ENCODE results near the gene IRF2BP2. TPM values are rescaled to one million over a fixed set of nuclear protein-coding genes. Genes with fewer than 3 reads are reported as not detected.

IRF2BP2 gene
- total RNA-seq, 1 experiment from 2014 or later, result 122 TPM

DNA sequence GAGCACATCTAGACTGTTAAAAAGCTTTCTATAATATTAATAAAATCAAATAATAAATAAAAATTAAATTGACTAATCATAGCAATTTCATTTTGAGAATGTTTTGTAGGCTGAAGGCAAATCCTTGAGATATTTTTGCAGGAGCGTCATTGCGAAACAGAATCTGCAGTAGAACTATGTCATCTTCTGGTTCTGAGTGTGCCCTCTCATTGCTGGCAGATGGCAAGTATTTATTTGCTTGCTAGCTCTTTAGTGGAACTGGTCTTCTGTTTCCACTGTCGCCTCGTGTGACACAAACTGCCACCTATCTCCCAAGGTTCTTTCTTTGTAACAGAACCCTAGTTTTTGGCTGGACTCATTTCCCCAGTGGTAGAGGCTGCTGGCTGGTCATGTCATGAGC is 19.0 kb upstream of the IRF2BP2 start:
- ChIA-PET CTCF (no interaction called here), POLR2A (ENCODE audit: unreplicated experiment) (no interaction called here)

DNA sequence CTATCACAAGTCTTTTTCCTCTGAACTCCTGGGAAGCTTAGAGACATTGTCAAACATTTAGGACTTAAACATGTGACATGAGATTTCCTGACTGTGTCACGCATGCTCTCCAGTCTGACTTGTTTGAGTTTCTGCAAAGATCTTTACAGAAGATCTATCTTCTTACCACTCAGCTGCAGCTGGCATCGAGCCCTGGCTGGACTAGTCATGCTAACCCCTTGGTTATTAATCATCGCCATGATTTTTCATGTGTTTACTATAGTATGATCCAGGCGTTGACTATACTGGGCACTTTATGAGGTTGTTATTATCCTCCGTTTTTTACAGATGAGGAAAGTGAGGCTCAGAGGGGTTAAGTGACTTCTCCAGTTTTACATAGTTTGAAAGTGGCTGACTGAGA is 18.1 kb upstream of the IRF2BP2 start:
- no TSS peak for BruUV-seq (replicated peaks)
- peaks cover 34% of the 10 kb centered on the region for H3F3A ChIP-seq (ENCODE audit: insufficient read depth, low read depth)
- POLR2A ChIA-PET (ENCODE audit: unreplicated experiment), result no interaction called here
- no peaks in the 10 kb centered on the region for H4K20me1 ChIP-seq (ENCODE audit: insufficient read depth)
- no peak overlapping the region for H2AFZ ChIP-seq
- no peaks in the 10 kb centered on the region for H3K9me2 ChIP-seq (ENCODE audit: insufficient read depth)
- H3K27ac ChIP-seq, result no peak overlapping the region
- TF ChIP-seq, protein P1, sequence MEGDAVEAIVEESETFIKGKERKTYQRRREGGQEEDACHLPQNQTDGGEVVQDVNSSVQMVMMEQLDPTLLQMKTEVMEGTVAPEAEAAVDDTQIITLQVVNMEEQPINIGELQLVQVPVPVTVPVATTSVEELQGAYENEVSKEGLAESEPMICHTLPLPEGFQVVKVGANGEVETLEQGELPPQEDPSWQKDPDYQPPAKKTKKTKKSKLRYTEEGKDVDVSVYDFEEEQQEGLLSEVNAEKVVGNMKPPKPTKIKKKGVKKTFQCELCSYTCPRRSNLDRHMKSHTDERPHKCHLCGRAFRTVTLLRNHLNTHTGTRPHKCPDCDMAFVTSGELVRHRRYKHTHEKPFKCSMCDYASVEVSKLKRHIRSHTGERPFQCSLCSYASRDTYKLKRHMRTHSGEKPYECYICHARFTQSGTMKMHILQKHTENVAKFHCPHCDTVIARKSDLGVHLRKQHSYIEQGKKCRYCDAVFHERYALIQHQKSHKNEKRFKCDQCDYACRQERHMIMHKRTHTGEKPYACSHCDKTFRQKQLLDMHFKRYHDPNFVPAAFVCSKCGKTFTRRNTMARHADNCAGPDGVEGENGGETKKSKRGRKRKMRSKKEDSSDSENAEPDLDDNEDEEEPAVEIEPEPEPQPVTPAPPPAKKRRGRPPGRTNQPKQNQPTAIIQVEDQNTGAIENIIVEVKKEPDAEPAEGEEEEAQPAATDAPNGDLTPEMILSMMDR (conservative IDR thresholded peaks at IDR 0.05), result no peak
- no peak for TF ChIP-seq EZH2 (IDR thresholded peaks at IDR 0.05; ENCODE audit: low read depth)
- no peaks in the 10 kb centered on the region for H3K36me3 ChIP-seq (ENCODE audit: low read depth)
- H3K9me3 ChIP-seq (ENCODE audit: insufficient read depth, low read depth), result no peaks in the 10 kb centered on the region
- DNase-seq, result no peak
- CTCF ChIA-PET, result no interaction called here
- H3K4me1 ChIP-seq (replicated peaks; ENCODE audit: insufficient read depth), result peaks cover 30% of the 10 kb centered on the region
- no peaks in the 10 kb centered on the region for H3K79me2 ChIP-seq (ENCODE audit: low read depth)
- no peak overlapping the region for H3K4me2 ChIP-seq
- no peaks in the 10 kb centered on the region for H3K27me3 ChIP-seq (ENCODE audit: insufficient read depth, low read depth)
- H3K4me3 ChIP-seq, result no peak overlapping the region
- intact Hi-C loops (cut with micrococcal nuclease; ENCODE audit: unreplicated experiment), result no loop called here

More for the DNA sequence above, 19.0 kb upstream of the IRF2BP2 start:
- DNase-seq, result no peak
- H3K4me2 ChIP-seq, result no peak overlapping the region
- no peak overlapping the region for H2AFZ ChIP-seq
- H3K9me3 ChIP-seq (ENCODE audit: insufficient read depth, low read depth), result no peaks in the 10 kb centered on the region
- intact Hi-C loops (cut with micrococcal nuclease; ENCODE audit: unreplicated experiment), result no loop called here
- no peaks in the 10 kb centered on the region for H3K27me3 ChIP-seq (ENCODE audit: insufficient read depth, low read depth)
- TF ChIP-seq EZH2 (IDR thresholded peaks at IDR 0.05; ENCODE audit: low read depth), result no peak
- TF ChIP-seq, protein P1 (conservative IDR thresholded peaks at IDR 0.05), result no peak
- no peaks in the 10 kb centered on the region for H3K9me2 ChIP-seq (ENCODE audit: insufficient read depth)
- H3F3A ChIP-seq (ENCODE audit: insufficient read depth, low read depth), result peaks cover 36% of the 10 kb centered on the region
- H3K27ac ChIP-seq, result no peak overlapping the region
- no peaks in the 10 kb centered on the region for H3K36me3 ChIP-seq (ENCODE audit: low read depth)
- H4K20me1 ChIP-seq (ENCODE audit: insufficient read depth), result no peaks in the 10 kb centered on the region
- H3K4me1 ChIP-seq (replicated peaks; ENCODE audit: insufficient read depth), result peaks cover 38% of the 10 kb centered on the region
- no TSS peak for BruUV-seq (replicated peaks)
- H3K4me3 ChIP-seq, result no peak overlapping the region
- H3K79me2 ChIP-seq (ENCODE audit: low read depth), result no peaks in the 10 kb centered on the region

DNA sequence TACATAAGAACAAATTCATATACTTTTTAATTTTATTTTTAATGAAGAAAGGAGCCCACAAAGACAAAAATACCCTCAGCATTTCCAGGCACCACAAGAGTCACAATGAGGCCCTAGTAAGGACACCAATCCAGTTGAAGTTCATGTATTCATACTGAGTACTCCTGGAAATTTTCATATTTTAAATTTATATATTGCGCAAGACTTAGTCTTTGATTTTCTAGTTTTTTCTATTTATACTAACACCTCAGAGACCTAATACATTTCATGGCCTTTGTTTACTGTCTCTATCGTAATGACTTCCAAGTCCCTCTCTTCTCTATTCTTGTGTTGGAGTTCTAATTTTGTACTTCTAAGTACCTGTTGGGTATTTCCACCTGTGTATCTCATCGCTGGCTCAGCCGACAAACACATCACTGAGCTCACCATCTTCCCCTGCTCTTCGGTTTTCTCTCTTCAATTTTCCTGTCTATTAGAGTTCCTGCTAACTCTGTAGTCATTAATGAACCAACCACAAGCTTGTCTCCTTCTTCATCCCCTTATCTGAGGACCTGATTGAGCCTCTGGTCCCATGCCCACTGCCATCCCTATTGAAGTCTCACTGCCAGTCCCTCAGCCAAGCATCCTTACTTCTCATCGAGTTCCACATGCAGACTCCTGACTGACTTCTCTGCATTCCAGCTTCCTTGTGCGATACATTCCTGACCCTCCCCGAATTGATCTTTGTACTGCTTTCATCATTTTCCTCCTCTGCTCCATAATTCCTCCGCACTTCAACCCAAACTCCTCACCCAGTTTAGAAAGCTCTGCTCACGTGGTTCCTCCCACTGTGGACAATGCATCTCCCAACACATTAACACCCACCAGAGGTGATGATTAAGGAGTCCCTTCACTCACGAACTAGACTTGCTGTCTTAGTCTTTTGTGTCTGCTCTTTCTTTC is 17.3 kb upstream of the IRF2BP2 start:
- Histone ChIP-seq H3F3A (ENCODE audit: insufficient read depth, low read depth) (peaks cover 26% of the 10 kb centered on the region), H3K36me3 (ENCODE audit: low read depth) (no peaks in the 10 kb centered on the region), H3K27me3 (ENCODE audit: insufficient read depth, low read depth) (no peaks in the 10 kb centered on the region), H3K4me2 (no peak overlapping the region), H3K9me3 (ENCODE audit: insufficient read depth, low read depth) (no peaks in the 10 kb centered on the region), H2AFZ (no peak overlapping the region), H3K9me2 (ENCODE audit: insufficient read depth) (no peaks in the 10 kb centered on the region), H3K4me3 (no peak overlapping the region), H3K79me2 (ENCODE audit: low read depth) (no peaks in the 10 kb centered on the region), H3K27ac (no peak overlapping the region), H4K20me1 (ENCODE audit: insufficient read depth) (no peaks in the 10 kb centered on the region), H3K4me1 (replicated peaks; ENCODE audit: insufficient read depth) (peaks cover 22% of the 10 kb centered on the region)
- TF ChIP-seq, protein P1 (conservative IDR thresholded peaks at IDR 0.05), result no peak
- no peak for TF ChIP-seq EZH2 (IDR thresholded peaks at IDR 0.05; ENCODE audit: low read depth)
- intact Hi-C loops (cut with micrococcal nuclease; ENCODE audit: unreplicated experiment), result no loop called here
- POLR2A ChIA-PET (ENCODE audit: unreplicated experiment), result no interaction called here
- no TSS peak for BruUV-seq (replicated peaks)
- CTCF ChIA-PET, result no interaction called here
- DNase-seq, result no peak

All from PC-9 (cell line).